Smooth muscle cell of bladder (primary cell): Measurements from ENCODE around the gene PTPRA. TPM values are rescaled to one million over a fixed set of nuclear protein-coding genes. Genes with fewer than 3 reads are reported as not detected.

Experiments
- total RNA-seq: library from RNA; depleted of rRNA; stranded (reverse); fragments of >200 nt; gene quantifications from 2 replicates; pipeline ENCODE4 v1.2.3, GENCODE V29; 2014

Gene PTPRA
- total RNA-seq: 22.9 and 27.9 TPM in 2 replicates

GRCh38 chr20:2873010-2873746 lies at the start of gene PTPRA:
Gene PTPRA, plus strand, starts transcription at chr20:2873481. Its CDS starts 90,797 bp downstream, at chr20:2964278.

DNA sequence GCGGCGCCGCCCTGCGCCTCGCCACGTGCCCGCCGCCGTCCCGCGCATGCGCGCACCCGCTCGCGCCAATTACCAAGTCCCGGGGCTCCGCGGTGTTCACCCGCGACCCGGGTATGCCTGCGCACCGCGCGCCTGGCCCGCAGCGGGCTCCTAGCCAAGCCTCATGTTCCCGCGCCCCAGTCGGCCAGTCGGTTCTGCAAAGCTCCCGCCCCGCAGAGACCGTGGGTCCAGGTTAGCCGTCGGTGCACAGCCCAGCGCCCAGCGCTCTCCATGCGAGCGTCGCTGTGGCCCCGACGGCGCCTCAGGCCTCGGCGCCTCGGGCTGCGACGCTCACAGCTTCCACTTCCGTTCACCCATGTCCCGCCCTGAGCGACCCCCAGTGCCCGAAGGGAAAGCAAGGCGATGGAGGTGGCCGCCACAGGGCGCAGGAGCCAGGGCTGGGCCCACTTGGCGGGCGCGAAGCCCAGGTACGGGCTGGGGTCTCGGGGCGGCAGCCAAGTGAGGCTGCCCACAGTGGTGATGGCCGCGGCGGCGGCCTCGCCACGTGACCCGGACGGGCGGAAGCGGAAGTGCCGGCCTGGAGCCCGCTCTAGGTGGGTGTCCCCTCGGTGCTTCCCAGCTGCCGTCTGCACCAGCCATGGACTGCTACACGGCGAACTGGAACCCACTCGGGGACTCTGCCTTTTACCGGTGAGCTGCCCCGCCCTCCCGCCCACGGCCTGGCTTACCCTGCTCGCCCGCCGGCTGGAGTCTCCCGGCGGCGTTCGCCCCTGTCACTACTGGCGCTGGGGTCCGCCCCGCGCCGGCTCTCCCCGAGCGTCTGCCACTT lies 32.9 kb upstream of the PTPRA start, which contains the start of the genes PCED1A and VPS16:
TSS of gene PCED1A (minus strand) at position 518 of the 829 bp plus-strand sequence. CDS start 743 bp downstream, outside the sequence.
TSS of gene VPS16 (plus strand) at position 608 of the 829 bp plus-strand sequence. CDS start at position 638, 30 bp downstream.

GRCh38 chr20:3043322-3043721 lies 170.0 kb downstream of the PTPRA start, which contains the start of gene GNRH2:
Gene GNRH2, plus strand, starts transcription at chr20:3043622. Its CDS starts 793 bp downstream, at chr20:3044415.

GRCh38 chr20:3045816-3046676 lies 172.8 kb downstream of the PTPRA start, which contains the start of gene MRPS26:
Gene MRPS26, plus strand, starts transcription at chr20:3046052. Its CDS starts 17 bp downstream, at chr20:3046069.

GRCh38 chr20:3071610-3072529 lies 198.6 kb downstream of the PTPRA start, which contains the start of gene OXT:
Gene OXT, plus strand, starts transcription at chr20:3071620. Its CDS starts 36 bp downstream, at chr20:3071656.

GRCh38 chr20:3084283-3084985 lies 211.2 kb downstream of the PTPRA start, which contains the start of gene AVP:
Gene AVP, minus strand, starts transcription at chr20:3084724. Its CDS starts 50 bp downstream, at chr20:3084674.

Other genes with a start within 250 kb of the PTPRA start
- 118 and 160 TPM in 2 replicates for gene NOP56, start 220.8 kb upstream of the PTPRA start, total RNA-seq
- gene IDH3B, start 209.3 kb upstream of the PTPRA start, total RNA-seq: 79.0 and 98.4 TPM in 2 replicates
- gene EBF4, start 180.7 kb upstream of the PTPRA start, total RNA-seq: 0.57 and 1.8 TPM in 2 replicates
- 0.71 and 1.2 TPM in 2 replicates for gene CPXM1, start 72.9 kb upstream of the PTPRA start, total RNA-seq
- gene C20orf141, start 58.5 kb upstream of the PTPRA start, total RNA-seq: 0.37 TPM in 1 of 2 replicates, not detected in the other
- not detected in 2 replicates for gene TMEM239, start 57.1 kb upstream of the PTPRA start, total RNA-seq
- 17.1 and 26.6 TPM in 2 replicates for gene PCED1A, start 32.8 kb upstream of the PTPRA start, total RNA-seq
- gene VPS16, start 32.7 kb upstream of the PTPRA start, total RNA-seq: 72.2 and 72.7 TPM in 2 replicates
- 0.09 and 0.57 TPM in 2 replicates for gene GNRH2, start 170.1 kb downstream of the PTPRA start, total RNA-seq
- gene MRPS26, start 172.6 kb downstream of the PTPRA start, total RNA-seq: 38.3 and 44.7 TPM in 2 replicates
- gene OXT, start 198.1 kb downstream of the PTPRA start, total RNA-seq: 0.18 and 0.28 TPM in 2 replicates
- gene AVP, start 211.2 kb downstream of the PTPRA start, total RNA-seq: not detected in 2 replicates